Mucosa of descending colon (tissue), 3 donors: Measurements from ENCODE around the gene PPL. TPM values are rescaled to one million over a fixed set of nuclear protein-coding genes. Genes with fewer than 3 reads are reported as not detected.

ENCODE experiments used
- ATAC-seq: fragments of 200-7000 bp; cut with Tn5 transposase; one replicate; pipeline ENCODE4 v1.9.1; 2020; ENCODE audit warnings: mild to moderate bottlenecking, moderate library complexity
- DNase-seq, 3 donors: peaks; one replicate each; pipeline ENCODE4 v3.0.0-alpha.2; 2020
- H3K36me3 ChIP-seq: fragments of 200-600 bp; one replicate; pipeline ENCODE4 v1.8.0; 2021; ENCODE audit warnings: low read depth, mild to moderate bottlenecking
- H3K4me1 ChIP-seq: fragments of 200-600 bp; one replicate; pipeline ENCODE4 v1.8.0; 2021; ENCODE audit warnings: low read depth, mild to moderate bottlenecking
- H3K4me3 ChIP-seq: fragments of 200-600 bp; one replicate; pipeline ENCODE4 v1.8.0; 2021; ENCODE audit warnings: mild to moderate bottlenecking
- H3K9me3 ChIP-seq: fragments of 200-600 bp; one replicate; pipeline ENCODE4 v1.8.0; 2021; ENCODE audit warnings: mild to moderate bottlenecking
- CTCF ChIP-seq: fragments of 200-600 bp; IDR thresholded peaks from one replicate; pipeline ENCODE4 v1.8.0; 2022; ENCODE audit warnings: antibody characterized with exemption, mild to moderate bottlenecking
- intact Hi-C, 2 donors: fragments of 100-400 bp; cut with DNase I in 1 of 2; cut with micrococcal nuclease in 1 of 2; formaldehyde crosslinking; loops; one replicate each; pipeline versions ENCODE4 v1.11.0 to v1.11.1; 2022; cut with DNase I, micrococcal nuclease
- total RNA-seq, 3 donors: library from RNA; stranded (reverse); fragmentation: NEBNext Ultra II Directional in 2 of 3; extraction: Animal tissue kit (Norgen Biotek cat#: 25700) in 2 of 3; gene quantifications; one replicate each; pipeline versions ENCODE4 v1.2.1 to v1.2.4, GENCODE V29; 2021 to 2023
- donor health status: DM: no; HTN: no; CAD: no; lungs with moderate emphysema.
- donor health status: DM: no; HTN: no; CAD: no.
- donor health status: DM: no; HTN: yes; CAD: no.

Gene PPL
- total RNA-seq, 3 donors from 2014 or later, result 10.8 to 22.1 (median 13.9) TPM

- peak; percentile 49 for ATAC-seq
- intact Hi-C loops, result no loop called here
- Histone ChIP-seq H3K4me3 (peak overlapping the region; percentile 29), H3K4me1 (peaks cover 11% of the 10 kb centered on the region), H3K36me3 (no peaks in the 10 kb centered on the region), H3K9me3 (no peaks in the 10 kb centered on the region)
- peak; percentile 26 for TF ChIP-seq CTCF
- peak; percentile 47 to 71 (median 68) for DNase-seq
Observed at GRCh38 chr16:4936181-4936990, 562 bp downstream of the PPL start.

- intact Hi-C loops, result no loop called here
- no peak overlapping the region for H3K4me3 ChIP-seq
- H3K36me3 ChIP-seq, result no peaks in the 10 kb centered on the region
- DNase-seq, result peak; percentile 39 to 85 (median 55)
- TF ChIP-seq CTCF, result no peak
- H3K9me3 ChIP-seq, result no peaks in the 10 kb centered on the region
- no peak for ATAC-seq
- peaks cover 11% of the 10 kb centered on the region for H3K4me1 ChIP-seq
Observed at GRCh38 chr16:4935241-4935855, 1.6 kb downstream of the PPL start.

GRCh38 chr16:4934591-4934990 is 2.4 kb downstream of the PPL start:
- H3K4me1 ChIP-seq, result peaks cover 11% of the 10 kb centered on the region
- no peak for ATAC-seq
- TF ChIP-seq CTCF, result no peak
- no peak overlapping the region for H3K4me3 ChIP-seq
- intact Hi-C loops, result no loop called here
- no peak for DNase-seq
- no peaks in the 10 kb centered on the region for H3K36me3 ChIP-seq
- H3K9me3 ChIP-seq, result no peaks in the 10 kb centered on the region

GRCh38 chr16:4933871-4934395 is 3.0 kb downstream of the PPL start:
- Histone ChIP-seq H3K4me3 (no peak overlapping the region), H3K36me3 (no peaks in the 10 kb centered on the region), H3K4me1 (peaks cover 11% of the 10 kb centered on the region), H3K9me3 (no peaks in the 10 kb centered on the region)
- DNase-seq (no peak), ATAC-seq (no peak)
- intact Hi-C loops, result no loop called here
- TF ChIP-seq CTCF, result no peak

GRCh38 chr16:4933433-4933832 is 3.5 kb downstream of the PPL start:
- H3K9me3 ChIP-seq, result no peaks in the 10 kb centered on the region
- no peak for TF ChIP-seq CTCF
- no peak overlapping the region for H3K4me3 ChIP-seq
- intact Hi-C loops, result no loop called here
- ATAC-seq, result no peak
- H3K4me1 ChIP-seq, result peaks cover 11% of the 10 kb centered on the region
- H3K36me3 ChIP-seq, result no peaks in the 10 kb centered on the region
- DNase-seq, result no peak
